Breast epithelium (tissue), 3 donors: ENCODE measurements around the gene UBAC1.

Source experiments
- POLR2A ChIP-seq: fragments of 450-650 bp; IDR thresholded peaks from one replicate; pipeline ENCODE4 v1.6.1; 2016; ENCODE audit warnings: antibody characterized with exemption, mild to moderate bottlenecking, moderate library complexity
- POLR2AphosphoS5 ChIP-seq, 3 donors: sonication (generic); formaldehyde crosslinking; IDR thresholded peaks; one replicate each; pipeline ENCODE4 v1.6.1; 2017; ENCODE audit warnings: antibody characterized with exemption in 3 of 3
- TF ChIP-seq, protein P1 (sequence below), 3 donors: fragments of 450-650 bp; IDR thresholded peaks; one replicate each; pipeline ENCODE4 v1.5.1; 2016 to 2017; ENCODE audit warnings: antibody characterized with exemption in 3 of 3, mild to moderate bottlenecking in 3 of 3, moderate library complexity in 3 of 3

DNA sequence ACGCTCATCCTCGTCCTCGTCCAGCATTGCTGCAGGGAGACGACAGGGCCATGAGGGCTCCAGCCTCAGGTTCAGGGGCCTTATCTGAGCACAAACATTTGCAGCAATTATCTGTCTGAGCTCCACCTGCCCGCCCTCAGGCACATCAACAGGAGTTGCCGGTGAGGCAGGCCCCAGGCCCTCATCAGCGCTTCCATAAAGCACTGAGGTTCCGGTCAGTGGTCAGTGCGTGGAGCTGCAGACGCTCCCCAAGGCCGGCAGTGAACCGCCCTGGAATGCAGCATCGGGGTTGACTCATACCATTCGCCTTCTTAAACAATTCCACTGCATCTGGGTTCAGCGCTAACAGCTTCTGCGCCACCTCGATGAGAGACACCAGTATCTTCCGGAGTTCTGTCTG is 15.2 kb downstream of the UBAC1 start:
- TF ChIP-seq POLR2A: no peak
- TF ChIP-seq, protein P1, sequence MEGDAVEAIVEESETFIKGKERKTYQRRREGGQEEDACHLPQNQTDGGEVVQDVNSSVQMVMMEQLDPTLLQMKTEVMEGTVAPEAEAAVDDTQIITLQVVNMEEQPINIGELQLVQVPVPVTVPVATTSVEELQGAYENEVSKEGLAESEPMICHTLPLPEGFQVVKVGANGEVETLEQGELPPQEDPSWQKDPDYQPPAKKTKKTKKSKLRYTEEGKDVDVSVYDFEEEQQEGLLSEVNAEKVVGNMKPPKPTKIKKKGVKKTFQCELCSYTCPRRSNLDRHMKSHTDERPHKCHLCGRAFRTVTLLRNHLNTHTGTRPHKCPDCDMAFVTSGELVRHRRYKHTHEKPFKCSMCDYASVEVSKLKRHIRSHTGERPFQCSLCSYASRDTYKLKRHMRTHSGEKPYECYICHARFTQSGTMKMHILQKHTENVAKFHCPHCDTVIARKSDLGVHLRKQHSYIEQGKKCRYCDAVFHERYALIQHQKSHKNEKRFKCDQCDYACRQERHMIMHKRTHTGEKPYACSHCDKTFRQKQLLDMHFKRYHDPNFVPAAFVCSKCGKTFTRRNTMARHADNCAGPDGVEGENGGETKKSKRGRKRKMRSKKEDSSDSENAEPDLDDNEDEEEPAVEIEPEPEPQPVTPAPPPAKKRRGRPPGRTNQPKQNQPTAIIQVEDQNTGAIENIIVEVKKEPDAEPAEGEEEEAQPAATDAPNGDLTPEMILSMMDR (IDR thresholded peaks at IDR 0.05): no peak
- TF ChIP-seq POLR2AphosphoS5 (IDR thresholded peaks at IDR 0.05): no peak
